ENCODE results near the gene ADGRG7.

Gene ADGRG7

DNA sequence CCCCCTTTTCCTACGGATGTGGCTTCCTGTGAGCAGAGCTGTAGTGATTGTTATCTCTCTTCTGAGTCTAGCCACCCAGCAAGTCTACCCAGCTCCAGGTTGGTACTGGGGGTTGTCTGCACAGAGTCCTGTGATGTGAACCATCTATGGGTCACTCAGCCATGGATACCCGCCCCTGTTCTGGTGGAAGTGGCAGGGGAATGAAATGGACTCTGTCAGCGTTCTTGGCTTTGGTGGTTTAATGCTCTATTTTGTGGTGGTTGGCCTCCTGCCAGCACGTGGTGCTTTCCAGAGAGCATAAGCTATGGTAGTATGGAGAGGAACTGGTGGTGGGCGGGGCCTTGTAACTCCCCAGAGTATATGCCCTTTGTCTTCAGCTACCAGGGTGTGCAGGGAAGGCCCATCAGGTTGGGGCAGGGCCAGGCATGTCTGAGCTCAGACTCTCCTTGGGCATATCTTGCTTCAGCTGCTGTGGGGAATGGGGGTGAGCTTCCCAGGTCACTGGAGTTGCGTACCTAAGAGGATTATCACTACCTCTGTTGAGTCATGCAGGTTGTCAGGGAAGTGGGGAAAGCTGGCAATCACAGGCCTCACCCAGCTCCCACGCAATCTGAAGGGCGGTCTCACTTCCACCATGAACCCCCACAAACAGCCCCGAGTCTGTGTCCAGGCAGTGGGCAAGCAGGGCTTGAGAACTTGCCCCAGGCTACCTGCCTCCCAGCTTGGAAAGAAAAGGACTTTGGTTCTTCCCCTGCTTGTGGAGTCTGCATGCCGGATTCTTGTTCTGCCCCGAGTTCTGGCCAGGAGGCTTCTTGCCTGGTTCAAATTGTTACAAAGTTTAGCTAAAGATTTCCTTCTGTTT is 9.0 kb upstream of the ADGRG7 start:
- DNase-seq (ENCODE audit: low read depth in 2 of 2): no peak

DNA sequence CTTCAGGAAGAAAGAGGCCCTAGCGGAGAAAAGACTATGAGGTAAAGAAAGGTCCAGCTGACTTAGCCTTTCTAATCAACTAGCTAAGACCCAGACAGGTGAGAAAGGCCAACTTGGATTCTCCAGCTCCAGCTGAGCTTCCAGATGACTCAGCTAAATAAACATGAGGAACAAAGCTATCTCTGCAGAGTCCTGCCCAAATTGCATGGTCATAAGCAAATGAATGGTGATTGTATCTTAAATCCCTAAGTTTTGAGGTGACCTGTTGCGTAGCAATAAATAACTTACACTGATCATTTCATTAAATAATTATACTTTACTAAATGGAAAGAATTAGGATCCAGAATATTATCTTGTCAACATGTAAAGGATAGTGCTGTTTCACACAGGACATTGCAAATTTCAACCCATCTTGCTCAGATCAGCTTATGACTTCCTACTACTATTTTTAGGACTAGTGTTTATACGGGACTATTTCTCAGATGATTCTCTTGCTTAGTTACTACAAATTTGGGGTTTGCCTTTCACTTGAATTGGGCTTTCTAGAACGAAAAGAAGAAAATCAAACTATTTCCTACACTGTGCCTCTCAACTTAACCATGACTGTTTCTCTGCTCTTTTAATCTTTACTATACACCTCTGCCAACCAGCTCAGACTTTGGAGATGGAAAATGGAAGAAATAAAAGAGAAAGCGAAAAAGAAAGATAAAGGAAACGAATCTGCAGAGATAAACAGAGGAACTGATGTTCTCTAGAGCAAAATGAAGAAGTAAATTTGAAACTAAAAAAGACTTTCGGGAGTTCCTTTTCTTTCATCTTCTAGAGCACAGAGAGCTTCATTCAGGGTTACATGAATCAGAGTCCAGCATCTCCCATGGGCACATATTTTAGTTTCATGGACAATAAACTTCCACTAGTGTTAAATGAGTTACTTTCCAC is 6.6 kb upstream of the ADGRG7 start:
- no peak for DNase-seq (ENCODE audit: low read depth in 2 of 2)

DNA sequence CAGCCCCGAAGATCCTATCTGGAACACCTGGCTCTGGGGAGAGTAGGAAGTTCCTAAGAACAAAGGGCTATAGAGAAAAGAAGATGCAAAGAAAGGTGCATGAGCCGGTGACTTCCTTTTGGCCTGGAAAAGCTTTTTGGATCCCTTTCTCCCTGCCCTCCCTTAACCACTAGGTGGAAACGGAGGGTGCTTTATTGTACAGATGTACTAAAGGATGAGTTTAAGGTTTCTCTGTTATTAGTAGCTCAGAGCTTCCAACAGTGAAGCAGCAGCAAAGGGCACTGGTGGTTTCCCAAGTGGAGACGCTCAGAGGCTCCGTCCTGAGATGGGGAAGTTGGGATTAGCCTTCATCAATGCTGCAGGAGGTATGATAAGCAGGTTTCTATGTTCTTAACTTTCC is 5.9 kb upstream of the ADGRG7 start:
- no peak for DNase-seq (ENCODE audit: low read depth in 2 of 2)

DNA sequence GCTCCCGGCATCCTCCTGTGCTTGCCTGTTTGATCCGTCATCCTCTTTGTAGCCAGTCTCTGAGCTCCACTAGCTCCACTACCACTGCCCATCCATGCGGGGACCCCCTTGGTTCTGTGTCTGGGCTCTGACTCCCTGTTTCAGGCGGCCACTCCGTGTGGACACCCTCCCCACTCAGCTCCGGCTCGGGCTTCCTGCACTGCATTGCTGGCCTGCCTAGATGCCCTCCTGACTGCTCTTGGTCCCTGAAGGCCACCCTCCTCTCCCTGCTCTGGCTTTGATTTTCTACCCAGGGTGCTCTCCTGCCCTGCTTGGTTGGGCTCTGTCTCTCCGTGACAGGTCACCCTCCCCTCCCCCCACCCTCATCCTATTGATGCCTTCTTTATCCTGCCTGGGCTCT is 4.0 kb upstream of the ADGRG7 start:
- no peak for DNase-seq (ENCODE audit: low read depth in 2 of 2)

DNA sequence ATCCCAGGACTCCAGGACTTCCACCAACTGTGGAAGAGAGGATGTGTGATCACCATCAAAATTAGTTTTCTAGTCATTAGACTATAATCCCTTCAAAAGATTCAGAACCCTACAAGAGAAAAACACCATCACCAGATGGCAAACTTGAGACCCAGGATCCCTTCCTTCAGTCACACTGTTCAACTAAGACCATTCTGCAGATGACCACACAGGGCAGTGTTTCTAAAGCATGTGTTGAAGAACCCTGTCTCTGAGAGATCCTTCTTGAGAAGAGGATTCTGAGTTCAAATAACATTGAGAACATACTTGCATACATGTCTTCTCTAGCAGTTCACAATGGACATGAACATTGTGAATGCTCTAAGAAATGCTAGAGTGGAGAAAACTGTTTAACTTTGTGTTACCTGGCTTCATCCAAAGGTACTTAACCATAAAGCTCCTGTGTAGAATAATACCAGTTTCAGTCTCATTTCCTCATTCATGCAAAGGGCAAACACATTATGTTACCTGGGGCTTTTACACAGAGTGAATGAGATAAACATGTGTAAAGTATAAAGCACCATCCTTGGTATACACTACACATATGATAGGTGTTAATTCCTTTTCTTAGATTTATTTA is 2.4 kb upstream of the ADGRG7 start:
- no peak for DNase-seq (ENCODE audit: low read depth in 2 of 2)

DNA sequence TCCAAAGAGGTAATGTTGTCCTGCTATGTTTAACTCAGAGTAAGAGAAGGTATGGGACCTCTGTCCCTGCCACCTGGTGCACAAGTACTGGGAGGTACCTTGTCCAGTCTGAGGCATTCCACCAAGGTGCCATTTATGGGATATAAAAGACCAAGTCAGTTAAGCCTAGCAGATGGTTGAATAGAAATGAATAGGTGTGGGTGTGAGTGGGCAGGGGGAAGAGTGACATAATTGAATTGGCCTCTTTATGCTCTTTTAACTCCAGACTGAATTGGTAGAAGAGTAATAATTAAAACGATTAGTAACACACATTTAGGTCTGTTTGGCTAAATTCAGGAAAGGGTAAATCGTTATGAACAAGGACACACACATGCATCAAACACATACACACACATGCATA is 562 bp downstream of the ADGRG7 start:
- no peak for DNase-seq (ENCODE audit: low read depth in 2 of 2)

DNA sequence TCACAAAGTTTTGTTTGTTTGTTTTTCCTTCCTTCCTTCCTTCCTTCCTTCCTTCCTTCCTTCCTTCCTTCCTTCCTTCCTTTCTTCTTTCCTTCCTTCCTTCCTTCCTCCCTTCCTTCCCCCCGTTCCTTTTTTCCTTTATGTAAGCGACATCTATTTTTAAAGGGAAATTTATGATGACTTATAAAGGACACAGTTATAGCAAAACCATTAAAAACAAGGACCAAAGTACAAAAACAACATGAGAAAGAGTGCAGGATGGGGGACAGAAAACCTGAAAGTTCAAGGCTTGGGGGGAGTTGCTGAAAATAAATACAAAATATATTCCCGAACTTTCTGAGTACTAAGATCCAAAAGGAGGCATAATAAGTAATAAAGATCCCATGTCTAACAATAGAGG is 1.8 kb downstream of the ADGRG7 start:
- DNase-seq (ENCODE audit: low read depth in 2 of 2): no peak

DNA sequence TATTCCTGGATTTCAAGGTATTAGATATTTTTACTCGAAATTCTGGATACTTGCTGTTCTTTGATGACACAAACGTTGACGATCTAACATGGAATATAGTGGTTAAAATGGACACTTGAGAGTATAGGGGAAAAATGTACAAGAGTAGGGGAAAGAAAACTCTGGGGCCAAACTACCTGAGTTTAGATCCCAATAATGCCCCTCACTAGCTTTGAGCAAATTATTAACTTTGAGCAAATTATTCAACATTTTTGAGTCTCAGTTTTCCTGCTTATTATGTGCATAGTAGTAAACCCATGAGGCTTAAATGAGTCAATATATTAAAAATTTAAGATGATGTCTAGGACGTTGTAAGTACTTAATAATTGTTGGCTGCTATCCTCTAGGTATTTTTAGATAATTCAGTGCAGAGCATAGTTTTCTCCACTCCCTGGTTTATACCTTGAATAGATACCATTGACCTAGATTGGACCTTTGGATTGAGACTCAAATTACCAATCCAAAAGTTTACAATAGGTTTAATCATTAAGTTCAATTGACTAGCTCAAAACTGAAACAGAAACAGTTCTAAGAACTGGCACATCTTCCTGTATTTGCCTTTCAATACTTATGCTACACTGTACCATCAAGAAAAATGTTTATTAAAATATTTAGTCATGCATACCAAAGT is 4.5 kb downstream of the ADGRG7 start:
- no peak for DNase-seq (ENCODE audit: low read depth in 2 of 2)

DNA sequence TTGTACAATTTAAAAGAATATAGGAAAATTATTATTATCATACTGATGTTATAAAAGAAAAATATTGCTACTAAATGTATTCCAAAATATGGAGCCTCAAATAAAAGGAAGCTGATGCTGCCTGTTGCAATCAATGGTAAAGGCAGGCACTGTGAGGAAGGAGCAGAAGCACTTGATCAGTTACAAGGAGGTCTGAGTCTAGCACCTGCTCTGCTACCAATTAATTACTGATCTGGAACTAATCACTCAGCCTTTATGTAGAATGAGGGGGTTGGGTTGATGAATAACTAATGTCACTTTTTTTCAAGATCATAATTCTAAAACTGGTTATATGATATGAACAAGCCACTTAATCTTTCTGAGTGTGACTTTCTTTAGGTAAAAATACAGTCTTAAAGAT is 5.5 kb downstream of the ADGRG7 start:
- DNase-seq (ENCODE audit: low read depth in 2 of 2): no peak

DNA sequence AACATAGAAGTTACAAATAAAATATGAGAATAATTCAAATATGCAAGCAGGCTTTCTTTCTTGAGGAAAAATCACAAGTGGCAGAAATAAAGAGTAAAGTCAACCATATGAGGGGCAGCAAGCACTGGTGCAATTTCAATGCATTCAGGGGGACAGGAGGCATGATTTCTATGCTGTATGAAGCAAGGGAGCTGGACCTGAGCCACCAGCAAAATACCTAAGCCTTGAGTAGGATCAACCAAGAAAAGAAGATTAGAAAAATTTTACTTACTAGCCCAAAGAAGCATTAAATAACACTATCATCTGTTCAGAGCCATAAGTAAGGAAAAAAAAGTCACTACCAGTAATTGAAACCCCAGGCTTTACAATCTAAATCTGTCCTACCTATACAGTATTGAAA is 6.3 kb downstream of the ADGRG7 start:
- no peak for DNase-seq (ENCODE audit: low read depth in 2 of 2)

DNA sequence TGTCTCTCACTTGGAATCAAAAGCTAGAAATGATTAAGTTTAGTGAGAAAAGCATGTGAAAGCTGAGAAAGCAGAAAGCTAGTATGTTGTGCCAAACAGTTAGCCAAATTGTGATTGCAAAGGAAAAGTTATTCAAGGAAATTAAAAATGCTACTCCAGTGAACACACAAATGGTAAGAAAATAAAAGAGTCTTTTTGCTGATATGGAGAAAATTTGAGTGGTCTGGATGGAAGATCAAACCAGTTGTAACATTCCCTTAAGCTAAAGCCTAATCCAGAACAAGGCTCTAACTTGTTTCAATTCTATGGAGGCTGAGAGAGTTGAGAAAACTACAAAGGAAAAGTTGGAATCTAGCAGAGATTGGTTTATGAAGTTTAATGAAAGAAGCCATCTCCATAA is 11.8 kb downstream of the ADGRG7 start:
- no peak for DNase-seq (ENCODE audit: low read depth in 2 of 2)

DNA sequence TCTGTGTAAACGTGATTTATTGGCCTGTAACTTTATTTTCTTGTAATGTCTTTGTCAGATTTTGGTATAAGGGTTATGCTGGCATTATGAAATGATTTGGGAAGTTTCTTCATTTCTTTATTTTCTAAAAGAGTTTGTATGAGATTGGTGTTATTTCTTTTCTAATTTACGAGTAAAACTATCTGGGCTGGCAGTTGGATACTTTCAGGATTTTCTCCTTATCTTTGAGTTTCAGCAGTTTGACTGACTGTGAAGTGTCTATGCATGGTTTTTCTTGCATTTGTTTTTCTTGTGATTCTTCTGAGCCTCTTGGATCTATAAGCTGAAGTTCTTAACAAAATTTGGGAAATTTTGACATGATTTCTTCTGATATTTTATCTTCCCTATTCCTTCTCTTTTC is 18.1 kb downstream of the ADGRG7 start:
- no peak for DNase-seq (ENCODE audit: low read depth in 2 of 2)

DNA sequence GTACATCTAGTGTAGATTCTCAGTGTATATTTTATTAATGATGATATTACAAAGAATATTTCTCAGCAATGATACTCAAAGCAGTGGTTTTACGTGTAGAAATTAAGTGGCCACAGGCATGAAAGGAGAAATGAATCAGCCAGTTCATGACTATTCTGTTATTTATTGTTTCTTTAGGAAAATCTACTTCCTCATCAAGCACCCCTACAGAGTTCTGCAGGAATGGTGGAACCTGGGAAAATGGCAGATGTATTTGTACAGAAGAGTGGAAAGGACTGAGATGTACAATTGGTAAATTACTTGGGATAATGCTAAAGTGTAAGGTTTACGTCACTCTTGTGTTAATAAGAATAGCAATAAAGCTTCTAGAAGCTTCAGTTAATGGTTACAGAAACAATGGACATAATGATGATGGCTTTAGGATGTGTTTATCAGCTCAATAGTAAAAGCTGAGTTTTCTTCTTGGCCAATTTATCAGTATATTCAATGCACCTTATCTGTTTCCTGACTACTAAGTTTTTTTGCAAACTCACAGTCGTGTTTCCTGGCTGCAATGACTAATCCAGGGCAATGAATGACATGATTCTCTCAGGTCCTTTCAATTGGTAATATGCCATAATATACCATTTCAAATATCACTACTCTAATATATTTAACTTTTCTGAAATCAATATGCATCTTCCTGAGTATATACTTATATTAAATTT is 20.2 kb downstream of the ADGRG7 start:
- DNase-seq (ENCODE audit: low read depth in 2 of 2): no peak

DNA sequence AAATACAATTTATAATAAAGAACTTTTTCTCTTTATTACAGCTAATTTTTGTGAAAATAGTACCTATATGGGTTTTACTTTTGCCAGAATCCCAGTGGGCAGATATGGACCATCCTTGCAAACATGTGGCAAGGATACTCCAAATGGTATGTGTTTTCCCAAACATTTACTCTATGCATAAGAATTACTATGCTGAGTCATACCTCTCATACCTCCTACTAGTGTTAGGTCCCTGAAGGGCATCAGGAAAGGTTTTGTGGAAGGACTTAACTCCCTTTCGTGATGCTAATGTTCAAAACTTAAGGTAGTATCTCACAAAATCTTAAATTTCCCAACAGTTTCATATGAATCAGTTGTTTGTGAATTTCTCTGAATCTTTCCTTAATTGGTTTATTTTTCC is 21.3 kb downstream of the ADGRG7 start:
- no peak for DNase-seq (ENCODE audit: low read depth in 2 of 2)

DNA sequence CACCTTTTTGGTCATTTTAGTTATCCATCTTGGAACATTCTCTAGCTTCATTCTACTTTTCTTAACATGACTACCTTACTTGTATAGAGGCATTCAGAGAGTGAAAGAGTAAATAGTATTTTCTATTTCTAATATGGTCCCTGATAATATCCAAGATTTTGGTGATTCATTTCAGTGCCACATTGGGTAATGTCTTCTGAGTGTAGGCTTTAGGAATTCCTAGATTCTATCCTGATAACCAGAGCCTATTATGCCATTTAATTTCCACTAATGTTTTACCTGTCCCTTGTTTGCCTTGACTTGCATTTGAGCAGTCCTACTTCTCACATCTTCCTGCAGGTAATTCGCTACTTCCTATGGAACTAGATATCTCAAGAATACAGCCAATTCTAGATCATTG is 21.8 kb downstream of the ADGRG7 start:
- DNase-seq (ENCODE audit: low read depth in 2 of 2): no peak

DNA sequence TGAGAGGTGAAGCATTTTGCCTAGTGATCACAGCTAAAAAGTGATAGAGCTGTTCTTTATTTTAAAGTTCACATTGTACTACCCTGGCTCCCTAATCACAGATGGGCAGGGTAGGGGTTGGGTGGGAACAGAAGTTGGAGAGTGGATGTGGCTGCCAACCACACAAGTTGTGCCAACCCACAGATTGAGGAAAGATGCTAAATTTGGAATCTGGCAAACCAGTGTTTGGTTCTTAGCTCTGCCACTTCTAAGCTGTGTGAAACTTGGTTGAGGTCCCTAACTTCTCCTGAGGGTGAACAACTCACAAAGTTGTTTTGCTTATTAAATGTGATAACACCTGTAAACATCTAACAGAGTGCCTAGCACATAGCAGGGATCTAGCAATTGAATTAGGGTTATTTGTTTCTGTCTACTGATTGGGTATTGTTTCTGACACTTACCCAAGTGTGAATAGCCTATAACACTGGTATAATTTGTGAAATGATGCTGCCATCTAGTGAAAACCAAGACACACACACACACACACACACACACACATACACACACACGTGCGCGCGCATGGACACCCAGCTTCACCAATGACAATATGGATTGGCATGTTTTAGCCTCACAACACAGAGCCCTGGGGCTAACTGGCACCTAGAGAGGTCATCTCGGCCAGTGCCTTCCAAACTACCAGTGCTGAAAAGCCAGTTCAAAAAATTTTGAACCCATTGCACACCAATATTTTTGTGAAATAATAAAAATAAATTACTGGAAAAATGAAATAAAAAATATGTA is 25.3 kb downstream of the ADGRG7 start:
- DNase-seq (ENCODE audit: low read depth in 2 of 2): peak in 1 of 2 donors; percentile 14

DNA sequence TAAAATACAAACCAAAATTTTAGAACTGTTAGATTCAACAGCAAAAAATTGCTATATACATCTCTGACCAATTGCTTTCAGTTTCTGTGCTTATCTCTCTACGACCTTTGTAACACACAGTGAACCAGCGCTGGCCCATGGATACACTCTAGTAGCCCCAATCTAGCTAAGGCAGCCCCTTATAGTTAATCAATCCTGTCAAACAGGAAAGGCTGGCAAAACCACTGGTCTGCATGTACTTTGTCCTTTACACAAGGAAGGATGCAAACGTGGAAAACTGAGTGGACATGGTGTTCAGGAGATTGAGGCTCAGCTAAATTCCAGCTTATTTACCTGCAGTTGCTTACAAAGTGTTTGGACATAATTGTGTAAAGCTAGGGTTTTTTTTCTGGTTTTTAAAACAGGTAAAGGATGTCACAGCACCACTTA is 25.9 kb downstream of the ADGRG7 start:
- no peak for DNase-seq (ENCODE audit: low read depth in 2 of 2)

DNA sequence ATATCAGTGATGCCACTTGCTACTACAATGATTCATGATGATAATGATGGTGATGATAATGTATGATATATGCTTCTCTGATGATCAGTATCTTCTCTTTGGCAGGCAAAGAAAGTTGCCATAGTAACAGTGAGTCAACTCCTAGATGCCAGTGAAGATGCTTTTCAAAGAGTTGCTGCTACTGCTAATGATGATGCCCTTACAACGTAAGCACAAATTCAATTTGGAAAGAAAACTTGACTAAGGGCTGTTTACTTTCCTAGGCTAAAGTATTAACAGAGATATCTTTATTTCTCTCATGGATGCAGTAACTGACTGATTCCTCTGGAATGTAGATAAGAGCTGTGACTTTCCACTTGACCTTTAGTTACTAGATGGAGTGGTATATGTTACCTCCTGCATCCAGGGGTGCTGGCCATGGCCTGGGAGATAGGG is 27.8 kb downstream of the ADGRG7 start:
- DNase-seq (ENCODE audit: low read depth in 2 of 2): no peak

DNA sequence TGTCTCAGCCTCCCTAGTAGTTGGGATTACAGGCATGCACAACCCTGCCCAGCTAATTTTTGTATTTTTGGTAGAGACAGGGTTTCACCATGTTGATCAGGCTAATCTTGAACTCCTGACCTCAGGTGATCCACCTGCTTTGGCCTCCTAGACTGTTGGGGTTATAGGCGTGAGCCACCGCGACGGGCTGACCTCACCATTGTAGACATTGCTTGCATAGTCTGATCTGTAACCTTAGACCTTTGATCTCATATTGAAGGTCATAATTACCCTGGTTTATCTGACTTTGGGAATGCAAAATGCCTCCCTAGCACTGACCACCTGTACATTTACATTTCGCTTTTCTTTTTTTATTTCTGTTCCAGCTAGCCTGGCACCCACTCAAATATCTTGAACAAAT is 31.2 kb downstream of the ADGRG7 start:
- DNase-seq (ENCODE audit: low read depth in 2 of 2): no peak

DNA sequence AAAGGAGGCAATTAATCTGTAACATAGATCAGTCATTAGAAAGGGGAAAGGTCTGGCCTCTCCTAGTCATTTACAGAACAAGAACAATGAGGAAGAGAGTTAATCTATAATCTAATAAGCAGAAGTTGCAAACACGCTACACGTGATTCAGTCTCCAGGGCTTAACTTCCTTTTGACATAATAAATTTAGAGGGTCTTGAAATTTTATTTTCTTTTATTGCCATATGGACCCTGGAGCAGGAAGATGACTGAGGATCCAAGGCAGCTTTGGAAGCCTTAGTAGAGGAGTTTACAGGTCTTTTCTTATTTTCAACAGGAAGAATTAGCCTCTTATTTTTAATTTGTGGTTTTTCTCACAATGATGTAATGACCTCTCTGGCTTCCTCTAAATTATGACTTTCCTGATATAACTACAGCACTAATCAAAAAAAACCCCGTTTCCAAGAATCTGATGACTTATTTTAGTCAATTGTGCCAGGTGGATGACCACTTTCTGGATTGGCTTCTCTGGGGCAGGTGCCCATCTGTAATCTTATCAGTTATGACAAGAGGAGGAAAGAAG is 32.2 kb downstream of the ADGRG7 start:
- DNase-seq (ENCODE audit: low read depth in 2 of 2): no peak

Measured in stimulated activated CD4-positive, alpha-beta T cell treated with anti-CD3 and anti-CD28 coated beads, Interleukin-15, amount 100 ng/mL, for 48 hours (primary cell).